Measurements from ENCODE around the gene MVB12B. TPM values are rescaled to one million over a fixed set of nuclear protein-coding genes. Genes with fewer than 3 reads are reported as not detected.

Gene MVB12B
- total and polyA plus RNA-seq, 2 of the 8 experiments (the other 6 are each of a cell fraction or from before 2014, with no cell fraction given): 2.6 to 5.0 TPM

GRCh38 chr9:126290871-126291270, 35.8 kb upstream of the MVB12B start (continued):
- TF ChIP-seq CTBP2 (IDR thresholded peaks at IDR 0.05; ENCODE audit: borderline replicate concordance, insufficient read depth, insufficient read length, low read length) (no peak), CTCF (IDR thresholded peaks at IDR 0.05; ENCODE audit: control extremely low read depth in 1 of 3, insufficient read depth in 1 of 3, low read depth in 1 of 3, low read length in 3 of 3) (no peak), SIRT6 (IDR thresholded peaks at IDR 0.05; ENCODE audit: low read length) (no peak), POLR2A (IDR thresholded peaks at IDR 0.05; ENCODE audit: control extremely low read depth in 1 of 2, low read depth in 2 of 2, low read length in 2 of 2) (no peak), GABPA (IDR thresholded peaks at IDR 0.05; ENCODE audit: borderline replicate concordance, insufficient read depth, low read length) (no peak)
